Measurements from ENCODE around the gene TANGO2.

The TANGO2 gene

DNA sequence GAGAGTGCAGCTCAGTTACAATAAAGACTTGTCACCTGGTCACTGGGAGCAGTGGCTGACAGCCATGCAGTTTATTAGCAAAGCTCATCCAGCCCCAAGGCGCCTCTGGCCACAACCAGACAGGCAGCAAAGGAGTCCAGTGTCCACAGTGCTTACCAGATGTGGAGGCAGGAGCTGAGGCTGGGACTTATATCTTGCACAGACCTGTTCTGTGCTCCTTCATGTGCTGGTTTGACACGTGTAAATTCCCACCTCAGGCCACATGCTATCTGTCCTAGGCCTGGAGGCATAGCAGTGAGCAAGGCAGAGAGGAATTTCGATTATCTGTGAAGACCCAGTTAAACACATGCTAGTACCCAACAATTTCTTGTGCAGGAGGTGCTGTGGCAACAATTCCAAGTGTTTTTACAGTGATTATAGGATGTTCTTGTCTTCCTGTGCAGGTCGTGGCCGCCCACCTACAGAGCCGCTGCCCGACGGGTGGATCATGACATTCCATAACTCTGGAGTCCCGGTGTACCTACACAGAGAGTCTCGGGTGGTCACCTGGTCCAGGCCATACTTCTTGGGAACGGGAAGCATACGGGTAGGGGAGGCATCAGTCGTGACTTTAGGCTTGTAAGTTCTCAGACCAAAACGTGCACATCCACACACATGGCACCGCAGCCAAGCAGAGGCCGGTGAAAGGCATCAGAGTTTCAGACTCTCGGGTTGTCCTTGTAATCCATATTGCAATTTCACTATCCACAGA, 68.5 kb downstream of the TANGO2 start:
- no peak for DNase-seq (ENCODE audit: extremely low spot score)
- TF ChIP-seq SUZ12 (IDR thresholded peaks at IDR 0.05), result no peak
- no peak for TF ChIP-seq ZNF384 (IDR thresholded peaks at IDR 0.05)
- no peak for TF ChIP-seq CTBP1 (IDR thresholded peaks at IDR 0.05; ENCODE audit: borderline replicate concordance)
- CTCF ChIA-PET, result no interaction called here
- POLR2A ChIA-PET, result interaction anchor here (2.2 kb wide), 1 partner anchor 10 kb away, joined by 8 read pairs; the partner anchor contains the start of gene DGCR8

DNA sequence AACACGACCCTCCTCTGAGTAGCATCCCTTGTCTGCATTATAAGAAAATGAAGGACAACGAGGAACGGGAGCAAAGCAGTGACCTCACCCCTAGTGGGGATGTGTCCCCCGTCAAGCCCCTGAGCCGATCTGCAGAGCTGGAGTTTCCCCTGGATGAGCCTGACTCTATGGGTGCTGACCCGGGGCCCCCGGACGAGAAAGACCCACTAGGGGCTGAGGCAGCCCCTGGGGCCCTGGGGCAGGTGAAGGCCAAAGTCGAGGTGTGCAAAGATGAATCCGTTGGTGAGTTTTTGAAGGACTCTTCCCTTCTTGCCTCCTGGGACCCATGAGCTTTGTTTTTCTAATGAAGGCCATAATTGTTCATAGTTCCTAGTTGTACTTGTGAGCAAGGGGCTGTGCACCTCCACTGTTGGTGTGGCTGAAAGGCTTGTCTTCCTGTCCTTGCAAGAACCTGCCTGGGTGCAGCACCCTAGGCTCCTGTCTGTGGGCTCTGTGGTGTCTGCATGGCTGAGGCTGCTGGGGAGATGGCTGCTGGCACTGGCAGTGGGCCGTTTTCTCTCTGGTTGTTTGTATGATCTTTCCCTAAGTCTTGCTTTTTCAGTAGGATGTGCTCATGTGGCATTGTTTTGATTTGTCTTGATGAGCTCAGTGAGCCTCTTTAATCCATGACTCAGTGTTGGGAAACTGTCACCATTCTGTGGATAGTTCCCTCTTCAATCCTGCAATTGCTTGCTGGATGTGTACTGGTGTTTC, 69.2 kb downstream of the TANGO2 start:
- DNase-seq (ENCODE audit: extremely low spot score), result no peak
- CTCF ChIA-PET, result no interaction called here
- no peak for TF ChIP-seq NFRKB (IDR thresholded peaks at IDR 0.05)
- TF ChIP-seq FOXM1 (IDR thresholded peaks at IDR 0.05; ENCODE audit: borderline replicate concordance), result no peak
- no peak for TF ChIP-seq SP1 (IDR thresholded peaks at IDR 0.05)
- no peak for TF ChIP-seq FOXK2 (IDR thresholded peaks at IDR 0.05)
- no peak for TF ChIP-seq FOXA1 (IDR thresholded peaks at IDR 0.05)
- TF ChIP-seq HDGF (IDR thresholded peaks at IDR 0.05; ENCODE audit: borderline replicate concordance), result no peak
- no peak for TF ChIP-seq TARDBP (IDR thresholded peaks at IDR 0.05)
- TF ChIP-seq LEF1 (IDR thresholded peaks at IDR 0.05; ENCODE audit: borderline replicate concordance), result no peak
- TF ChIP-seq, protein P1, sequence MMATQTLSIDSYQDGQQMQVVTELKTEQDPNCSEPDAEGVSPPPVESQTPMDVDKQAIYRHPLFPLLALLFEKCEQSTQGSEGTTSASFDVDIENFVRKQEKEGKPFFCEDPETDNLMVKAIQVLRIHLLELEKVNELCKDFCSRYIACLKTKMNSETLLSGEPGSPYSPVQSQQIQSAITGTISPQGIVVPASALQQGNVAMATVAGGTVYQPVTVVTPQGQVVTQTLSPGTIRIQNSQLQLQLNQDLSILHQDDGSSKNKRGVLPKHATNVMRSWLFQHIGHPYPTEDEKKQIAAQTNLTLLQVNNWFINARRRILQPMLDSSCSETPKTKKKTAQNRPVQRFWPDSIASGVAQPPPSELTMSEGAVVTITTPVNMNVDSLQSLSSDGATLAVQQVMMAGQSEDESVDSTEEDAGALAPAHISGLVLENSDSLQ (IDR thresholded peaks at IDR 0.05), result no peak
- TF ChIP-seq ZNF384 (IDR thresholded peaks at IDR 0.05), result no peak
- no peak for TF ChIP-seq L3MBTL2 (conservative IDR thresholded peaks at IDR 0.05)
- POLR2A ChIA-PET, result interaction anchor here (1.2 to 1.5 kb wide), 3 partner anchors 9 to 12 kb away, joined by 3 read pairs; partner anchors contain the start of gene DGCR8

DNA sequence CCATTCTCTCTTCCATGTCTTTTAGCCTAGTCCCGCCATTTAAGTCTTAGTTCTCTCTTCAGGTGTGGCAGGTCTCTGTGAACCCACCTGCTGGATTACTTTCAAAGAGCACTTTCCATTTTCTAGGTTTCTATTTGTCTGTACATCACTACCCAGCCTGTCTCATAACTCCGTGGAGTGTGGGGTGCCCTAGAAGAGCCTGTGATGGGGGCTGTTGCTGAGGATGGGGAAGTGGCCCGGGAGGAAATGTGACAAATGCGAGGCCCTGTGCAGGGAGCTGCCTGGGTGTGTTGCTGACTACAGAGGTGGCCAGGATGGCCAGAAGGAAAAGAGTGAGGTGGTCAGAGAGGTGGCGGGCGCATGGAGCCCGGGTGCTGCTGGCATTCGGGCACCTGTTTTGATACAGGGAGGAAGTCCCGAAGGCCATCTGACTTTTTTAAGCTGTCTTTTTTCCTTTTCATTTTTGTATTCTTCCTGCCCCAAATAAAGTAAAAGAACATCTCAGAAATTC, 69.9 kb downstream of the TANGO2 start:
- TF ChIP-seq CTBP1 (IDR thresholded peaks at IDR 0.05; ENCODE audit: borderline replicate concordance), result no peak
- TF ChIP-seq ZNF384 (IDR thresholded peaks at IDR 0.05), result no peak
- TF ChIP-seq FOXA1 (IDR thresholded peaks at IDR 0.05), result no peak
- TF ChIP-seq FOXM1 (IDR thresholded peaks at IDR 0.05; ENCODE audit: borderline replicate concordance), result no peak
- no peak for TF ChIP-seq NFRKB (IDR thresholded peaks at IDR 0.05)
- no peak for TF ChIP-seq SP1 (IDR thresholded peaks at IDR 0.05)
- TF ChIP-seq, protein P1 (IDR thresholded peaks at IDR 0.05), result no peak
- no peak for TF ChIP-seq SUZ12 (IDR thresholded peaks at IDR 0.05)
- TF ChIP-seq TARDBP (IDR thresholded peaks at IDR 0.05), result no peak
- TF ChIP-seq HDGF (IDR thresholded peaks at IDR 0.05; ENCODE audit: borderline replicate concordance), result no peak
- TF ChIP-seq L3MBTL2 (conservative IDR thresholded peaks at IDR 0.05), result no peak
- TF ChIP-seq LEF1 (IDR thresholded peaks at IDR 0.05; ENCODE audit: borderline replicate concordance), result no peak
- no peak for TF ChIP-seq ELF4 (IDR thresholded peaks at IDR 0.05)
- TF ChIP-seq ARNT (IDR thresholded peaks at IDR 0.05), result no peak
- no peak for TF ChIP-seq FOXK2 (IDR thresholded peaks at IDR 0.05)
- no peak for TF ChIP-seq BHLHE40 (IDR thresholded peaks at IDR 0.05; ENCODE audit: borderline replicate concordance)
- DNase-seq (ENCODE audit: extremely low spot score), result no peak
- POLR2A ChIA-PET, result interaction anchor here (1.2 to 1.5 kb wide), 3 partner anchors 10 to 11 kb away, joined by 3 read pairs; partner anchors contain the start of gene DGCR8
- CTCF ChIA-PET, result no interaction called here

DNA sequence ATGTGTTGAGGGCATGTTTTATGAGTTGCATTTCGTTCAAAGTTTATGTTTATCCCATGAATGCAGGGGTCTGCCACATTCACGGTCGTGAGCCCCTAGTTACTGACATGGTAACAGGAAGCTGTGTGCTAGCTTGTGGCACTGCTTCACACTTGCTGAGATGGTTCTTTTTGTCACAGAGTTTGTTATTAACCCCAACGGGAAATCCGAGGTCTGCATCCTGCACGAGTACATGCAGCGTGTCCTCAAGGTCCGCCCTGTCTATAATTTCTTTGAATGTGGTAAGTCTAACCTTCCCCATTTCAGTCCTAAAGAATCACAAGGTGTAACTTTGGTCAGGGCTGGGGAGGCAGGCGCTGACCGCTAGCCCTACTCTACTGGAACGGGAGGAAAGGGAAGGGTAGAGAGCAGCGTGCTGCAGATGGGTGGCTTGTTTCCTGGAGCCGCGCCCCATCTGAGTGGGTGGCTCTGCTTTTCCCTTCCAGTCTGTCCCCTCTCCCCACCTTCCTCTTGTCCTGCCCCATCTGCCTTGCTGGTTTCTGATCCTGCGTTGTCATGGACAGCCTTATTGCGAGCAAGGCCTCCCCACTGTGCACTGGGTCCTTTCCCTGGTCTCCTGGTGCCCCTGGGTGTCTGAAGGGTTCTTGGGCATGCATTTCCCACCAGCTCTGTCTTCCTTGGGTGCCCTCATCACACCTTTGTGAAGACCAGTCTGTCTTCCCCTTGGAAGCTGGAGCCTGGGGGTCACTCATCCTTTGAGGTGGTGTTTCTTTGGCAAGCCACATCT, 71.0 kb downstream of the TANGO2 start:
- POLR2A ChIA-PET, result interaction anchor here (1.1 to 1.5 kb wide), 5 partner anchors 10 to 25 kb away, joined by 3 to 4 read pairs (median 3); partner anchors contain the start of genes DGCR8 and TRMT2A
- CTCF ChIA-PET, result no interaction called here
- TF ChIP-seq HDGF (IDR thresholded peaks at IDR 0.05; ENCODE audit: borderline replicate concordance) (no peak), BHLHE40 (IDR thresholded peaks at IDR 0.05; ENCODE audit: borderline replicate concordance) (no peak)
- no peak for DNase-seq (ENCODE audit: extremely low spot score)

DNA sequence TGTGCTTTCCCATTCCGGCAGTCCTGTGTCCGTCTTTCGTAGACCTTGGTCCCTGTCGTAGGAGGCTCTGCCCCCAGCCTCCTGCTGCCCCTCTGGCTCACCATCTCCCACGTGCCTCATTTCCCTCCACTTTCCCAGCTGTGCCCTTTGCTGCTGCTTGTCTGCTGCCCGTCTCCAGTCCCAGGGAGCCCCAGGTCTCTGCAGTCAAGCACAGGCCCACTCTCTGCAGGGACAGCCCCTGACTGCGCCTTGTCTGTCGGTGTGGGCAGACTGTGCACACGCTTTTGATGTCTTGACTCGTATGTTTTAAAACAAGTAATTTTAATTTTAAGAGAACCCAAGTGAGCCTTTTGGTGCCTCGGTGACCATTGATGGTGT, 71.6 kb downstream of the TANGO2 start:
- CTCF ChIA-PET, result no interaction called here
- no peak for TF ChIP-seq FOXA1 (IDR thresholded peaks at IDR 0.05)
- TF ChIP-seq ELF4 (IDR thresholded peaks at IDR 0.05), result no peak
- TF ChIP-seq, protein P1 (IDR thresholded peaks at IDR 0.05), result no peak
- no peak for TF ChIP-seq SUZ12 (IDR thresholded peaks at IDR 0.05)
- TF ChIP-seq ARNT (IDR thresholded peaks at IDR 0.05), result no peak
- no peak for TF ChIP-seq FOXK2 (IDR thresholded peaks at IDR 0.05)
- TF ChIP-seq CTBP1 (IDR thresholded peaks at IDR 0.05; ENCODE audit: borderline replicate concordance), result no peak
- no peak for TF ChIP-seq BHLHE40 (IDR thresholded peaks at IDR 0.05; ENCODE audit: borderline replicate concordance)
- TF ChIP-seq FOXM1 (IDR thresholded peaks at IDR 0.05; ENCODE audit: borderline replicate concordance), result no peak
- no peak for TF ChIP-seq TARDBP (IDR thresholded peaks at IDR 0.05)
- TF ChIP-seq ZNF384 (IDR thresholded peaks at IDR 0.05), result no peak
- TF ChIP-seq SP1 (IDR thresholded peaks at IDR 0.05), result no peak
- TF ChIP-seq HDGF (IDR thresholded peaks at IDR 0.05; ENCODE audit: borderline replicate concordance), result no peak
- no peak for TF ChIP-seq NFRKB (IDR thresholded peaks at IDR 0.05)
- no peak for TF ChIP-seq L3MBTL2 (conservative IDR thresholded peaks at IDR 0.05)
- TF ChIP-seq LEF1 (IDR thresholded peaks at IDR 0.05; ENCODE audit: borderline replicate concordance), result no peak
- no peak for DNase-seq (ENCODE audit: extremely low spot score)
- POLR2A ChIA-PET, result interaction anchor here (3.2 kb wide), 1 partner anchor 11 kb away, joined by 13 read pairs; no protein-coding TSS in a partner anchor
